DOHH2 (cell line): ENCODE data around the gene DPYD.

Experiments
- H3F3A ChIP-seq: fragments of 200-600 bp; sonication (generic), shearing (Covaris generic); 2 replicates; pipeline ENCODE4 v1.6.0; 2016; ENCODE audit warnings: antibody characterized with exemption, mild to moderate bottlenecking; ENCODE audit not compliant: control insufficient read depth, insufficient read depth
- H3K27ac ChIP-seq: fragments of 200-600 bp; sonication (generic); 2 replicates; pipeline ENCODE4 v1.5.1; 2014; ENCODE audit warnings: low read depth, mild to moderate bottlenecking, low read length, moderate library complexity
- H3K27me3 ChIP-seq: fragments of 200-600 bp; sonication (generic); 2 replicates; pipeline ENCODE4 v1.6.1; 2014; ENCODE audit warnings: mild to moderate bottlenecking, low read length, mixed read lengths; ENCODE audit not compliant: control insufficient read depth
- H3K36me3 ChIP-seq: fragments of 200-600 bp; sonication (generic); 2 replicates; pipeline ENCODE4 v1.6.1; 2014; ENCODE audit warnings: mild to moderate bottlenecking, low read length, moderate library complexity, mixed read lengths; ENCODE audit not compliant: control insufficient read depth
- H3K4me1 ChIP-seq: fragments of 200-600 bp; sonication (generic); 2 replicates; pipeline ENCODE4 v1.6.1; 2014; ENCODE audit warnings: mild to moderate bottlenecking, low read length, mixed read lengths; ENCODE audit not compliant: control insufficient read depth
- H3K4me2 ChIP-seq: fragments of 200-600 bp; sonication (generic); 2 replicates; pipeline ENCODE4 v1.6.0; 2014; ENCODE audit warnings: mild to moderate bottlenecking, low read length, moderate library complexity
- H3K4me3 ChIP-seq: fragments of 200-600 bp; sonication (generic); 2 replicates; pipeline ENCODE4 v1.5.1; 2014; ENCODE audit warnings: mild to moderate bottlenecking, low read length, mixed read lengths
- H3K79me2 ChIP-seq: fragments of 200-600 bp; sonication (generic); 2 replicates; pipeline ENCODE4 v1.6.1; 2014; ENCODE audit warnings: mild to moderate bottlenecking, low read length, mixed read lengths; ENCODE audit not compliant: control insufficient read depth
- H3K9me2 ChIP-seq: fragments of 200-600 bp; sonication (generic); replicated peaks from 2 replicates; pipeline ENCODE4 v1.6.1; 2014; ENCODE audit warnings: mild to moderate bottlenecking, low read length, mixed read lengths; ENCODE audit not compliant: control insufficient read depth
- H3K9me3 ChIP-seq: fragments of 200-600 bp; sonication (generic); 2 replicates; pipeline ENCODE4 v1.6.1; 2014; ENCODE audit warnings: antibody characterized with exemption, low read length, mixed read lengths; ENCODE audit not compliant: control insufficient read depth, insufficient read depth
- H4K20me1 ChIP-seq: fragments of 200-600 bp; sonication (generic); 2 replicates; pipeline ENCODE4 v1.6.0; 2014; ENCODE audit warnings: low read depth, mild to moderate bottlenecking, antibody characterized with exemption, low read length, moderate library complexity; ENCODE audit not compliant: control insufficient read depth, insufficient read depth
- CTCF ChIP-seq: fragments of 200-600 bp; sonication (generic); IDR thresholded peaks from one replicate; pipeline ENCODE4 v1.5.1; 2014; ENCODE audit warnings: antibody characterized with exemption, mild to moderate bottlenecking, low read depth, low read length; ENCODE audit not compliant: poor library complexity, severe bottlenecking
- EZH2phosphoT487 ChIP-seq: fragments of 200-600 bp; sonication (generic); IDR thresholded peaks from 2 replicates; pipeline ENCODE4 v1.6.1; 2017; ENCODE audit warnings: borderline replicate concordance, mild to moderate bottlenecking, antibody characterized with exemption, low read length, moderate library complexity, mixed read lengths

DPYD gene

GRCh38 chr1:97143236-97143882 lies 777.5 kb downstream of the DPYD start:
- Histone ChIP-seq H3K9me2 (no peaks in the 10 kb centered on the region), H3K27ac (no peak overlapping the region), H3K79me2 (no peaks in the 10 kb centered on the region), H3K4me1 (peaks cover 5% of the 10 kb centered on the region), H3K9me3 (no peaks in the 10 kb centered on the region), H3K4me2 (no peak overlapping the region), H3K4me3 (no peak overlapping the region), H3F3A (no peaks in the 10 kb centered on the region), H3K27me3 (no peaks in the 10 kb centered on the region), H4K20me1 (no peaks in the 10 kb centered on the region), H3K36me3 (no peaks in the 10 kb centered on the region)
- TF ChIP-seq EZH2phosphoT487 (no peak), CTCF (no peak)

- no peaks in the 10 kb centered on the region for H3F3A ChIP-seq
- H3K4me1 ChIP-seq: peaks cover 10% of the 10 kb centered on the region
- no peaks in the 10 kb centered on the region for H3K36me3 ChIP-seq
- no peaks in the 10 kb centered on the region for H3K9me3 ChIP-seq
- no peak overlapping the region for H3K27ac ChIP-seq
- no peaks in the 10 kb centered on the region for H3K79me2 ChIP-seq
- H3K4me3 ChIP-seq: no peak overlapping the region
- no peaks in the 10 kb centered on the region for H4K20me1 ChIP-seq
- H3K9me2 ChIP-seq: no peaks in the 10 kb centered on the region
- no peaks in the 10 kb centered on the region for H3K27me3 ChIP-seq
- TF ChIP-seq CTCF (no peak), EZH2phosphoT487 (no peak)
- H3K4me2 ChIP-seq: no peak overlapping the region
These were observed 780.2 kb downstream of the DPYD start for GRCh38 chr1:97140611-97141010.

GRCh38 chr1:97139512-97139911 lies 781.3 kb downstream of the DPYD start:
- H3K9me2 ChIP-seq: no peaks in the 10 kb centered on the region
- H3K36me3 ChIP-seq: no peaks in the 10 kb centered on the region
- H3K4me2 ChIP-seq: no peak overlapping the region
- H3F3A ChIP-seq: no peaks in the 10 kb centered on the region
- H3K27ac ChIP-seq: no peak overlapping the region
- H3K4me1 ChIP-seq: peaks cover 10% of the 10 kb centered on the region
- no peaks in the 10 kb centered on the region for H4K20me1 ChIP-seq
- no peaks in the 10 kb centered on the region for H3K79me2 ChIP-seq
- H3K9me3 ChIP-seq: no peaks in the 10 kb centered on the region
- no peak overlapping the region for H3K4me3 ChIP-seq
- H3K27me3 ChIP-seq: no peaks in the 10 kb centered on the region
- no peak for TF ChIP-seq CTCF
- TF ChIP-seq EZH2phosphoT487: no peak
